ENCODE measurements around the gene SLC25A21.

DNA sequence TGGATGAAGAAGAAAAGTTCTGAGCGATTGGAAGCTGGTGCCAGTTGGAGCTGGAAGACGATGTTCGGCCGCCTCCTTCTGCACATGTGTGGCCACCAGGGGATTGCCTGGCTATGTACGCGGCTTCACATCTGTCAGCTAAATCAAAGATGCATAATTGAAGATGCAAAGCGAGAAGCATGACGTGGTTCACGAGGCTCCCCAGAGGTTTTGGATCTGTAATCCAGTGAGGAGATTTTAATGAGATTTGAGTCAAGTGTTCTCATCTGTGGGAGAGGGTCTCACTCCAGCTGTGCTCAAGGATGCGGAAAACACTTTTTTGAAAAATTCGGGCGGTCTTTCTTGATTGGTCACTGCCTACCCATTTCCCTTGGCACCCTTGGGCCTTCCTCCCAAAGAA, 416.2 kb downstream of the SLC25A21 start:
- TF ChIP-seq, protein P1, sequence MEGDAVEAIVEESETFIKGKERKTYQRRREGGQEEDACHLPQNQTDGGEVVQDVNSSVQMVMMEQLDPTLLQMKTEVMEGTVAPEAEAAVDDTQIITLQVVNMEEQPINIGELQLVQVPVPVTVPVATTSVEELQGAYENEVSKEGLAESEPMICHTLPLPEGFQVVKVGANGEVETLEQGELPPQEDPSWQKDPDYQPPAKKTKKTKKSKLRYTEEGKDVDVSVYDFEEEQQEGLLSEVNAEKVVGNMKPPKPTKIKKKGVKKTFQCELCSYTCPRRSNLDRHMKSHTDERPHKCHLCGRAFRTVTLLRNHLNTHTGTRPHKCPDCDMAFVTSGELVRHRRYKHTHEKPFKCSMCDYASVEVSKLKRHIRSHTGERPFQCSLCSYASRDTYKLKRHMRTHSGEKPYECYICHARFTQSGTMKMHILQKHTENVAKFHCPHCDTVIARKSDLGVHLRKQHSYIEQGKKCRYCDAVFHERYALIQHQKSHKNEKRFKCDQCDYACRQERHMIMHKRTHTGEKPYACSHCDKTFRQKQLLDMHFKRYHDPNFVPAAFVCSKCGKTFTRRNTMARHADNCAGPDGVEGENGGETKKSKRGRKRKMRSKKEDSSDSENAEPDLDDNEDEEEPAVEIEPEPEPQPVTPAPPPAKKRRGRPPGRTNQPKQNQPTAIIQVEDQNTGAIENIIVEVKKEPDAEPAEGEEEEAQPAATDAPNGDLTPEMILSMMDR (conservative IDR thresholded peaks at IDR 0.05 in 1 of 2, IDR thresholded peaks at IDR 0.05 in 1 of 2; ENCODE audit: low read depth in 1 of 2, low read length in 2 of 2), result no peak
- TF ChIP-seq EZH2 (IDR thresholded peaks at IDR 0.05; ENCODE audit: low read length, missing control alignments), result no peak
